Left ventricle myocardium inferior (tissue), 1 donor: ENCODE results near the gene CBL. TPM values are rescaled to one million over a fixed set of nuclear protein-coding genes. Genes with fewer than 3 reads are reported as not detected.

Source experiments
- DNase-seq: peaks from one replicate; pipeline ENCODE4 v3.0.0-alpha.2; 2020
- H3K27ac ChIP-seq: fragments of 200-600 bp; replicated peaks from 2 replicates; pipeline ENCODE4 v1.8.0; 2021
- H3K27me3 ChIP-seq: fragments of 200-600 bp; 2 replicates; pipeline ENCODE4 v1.8.0; 2021; ENCODE audit warnings: low read depth
- H3K36me3 ChIP-seq: fragments of 200-600 bp; 2 replicates; pipeline ENCODE4 v1.8.0; 2021
- H3K4me1 ChIP-seq: fragments of 200-600 bp; 2 replicates; pipeline ENCODE4 v1.8.0; 2021
- H3K4me3 ChIP-seq: fragments of 200-600 bp; 2 replicates; pipeline ENCODE4 v1.8.0; 2021; ENCODE audit warnings: mild to moderate bottlenecking, moderate library complexity
- H3K9me3 ChIP-seq: fragments of 200-600 bp; replicated peaks from 2 replicates; pipeline ENCODE4 v1.8.0; 2021
- intact Hi-C: fragments of 100-400 bp; cut with micrococcal nuclease; formaldehyde crosslinking; loops from one replicate; pipeline ENCODE4 v1.11.0; 2022
- total RNA-seq: library from RNA; stranded (reverse); fragmentation: NEBNext Ultra II Directional; extraction: Animal tissue kit (Norgen Biotek cat#: 25700); gene quantifications from one replicate; pipeline ENCODE4 v1.2.1, GENCODE V29; 2021
- TF ChIP-seq, protein P1 (sequence below): fragments of 200-600 bp; IDR thresholded peaks from 2 replicates; pipeline ENCODE4 v1.8.0; 2021; ENCODE audit warnings: antibody characterized with exemption, mild to moderate bottlenecking, borderline replicate concordance
- donor health status: DM: no; HTN: yes; CAD: no; lungs with severe emphysema.

The CBL gene
- total RNA-seq, 1 donor from 2014 or later: 7.0 TPM

DNA sequence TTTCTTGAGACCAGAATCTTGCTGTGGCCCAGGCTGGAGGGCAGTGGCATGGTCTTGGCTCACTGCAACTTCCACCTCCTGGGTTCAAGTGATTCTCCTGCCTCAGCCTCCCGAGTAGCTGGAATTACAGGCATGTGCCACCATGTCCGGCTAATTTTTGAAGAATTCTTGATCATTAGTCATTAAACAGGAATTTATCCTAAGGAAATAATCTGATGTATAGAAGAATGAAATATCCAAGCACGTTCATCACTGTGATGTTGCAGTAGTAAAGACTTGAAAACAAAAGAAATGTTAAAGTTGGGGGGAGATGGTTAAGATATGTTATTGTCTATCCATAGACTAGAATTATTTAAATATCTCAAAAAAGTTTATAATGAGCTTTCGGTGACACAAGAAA is 23.6 kb downstream of the CBL start:
- no peaks in the 10 kb centered on the region for H3K27me3 ChIP-seq

DNA sequence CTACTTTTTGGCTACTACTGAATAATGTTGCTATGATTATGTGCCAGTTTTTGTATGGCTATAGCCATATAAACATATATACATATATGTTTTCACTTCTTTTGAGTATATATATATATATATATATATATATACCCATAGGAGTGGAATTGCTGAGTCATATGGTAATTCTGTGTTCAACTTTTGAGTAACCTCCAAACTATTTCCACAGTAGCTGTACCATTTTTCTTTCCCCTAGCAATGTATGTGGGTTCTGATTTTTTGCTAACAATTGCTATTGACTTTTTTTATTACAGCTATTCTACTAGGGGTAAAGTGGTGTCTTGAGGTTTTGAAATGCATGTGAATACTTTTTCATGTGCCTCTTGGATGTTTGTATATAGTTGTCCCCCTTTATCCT is 30.4 kb downstream of the CBL start:
- DNase-seq: no peak
- no peak overlapping the region for H3K4me3 ChIP-seq
- H3K27ac ChIP-seq: no peak overlapping the region
- intact Hi-C loops: no loop called here
- TF ChIP-seq, protein P1, sequence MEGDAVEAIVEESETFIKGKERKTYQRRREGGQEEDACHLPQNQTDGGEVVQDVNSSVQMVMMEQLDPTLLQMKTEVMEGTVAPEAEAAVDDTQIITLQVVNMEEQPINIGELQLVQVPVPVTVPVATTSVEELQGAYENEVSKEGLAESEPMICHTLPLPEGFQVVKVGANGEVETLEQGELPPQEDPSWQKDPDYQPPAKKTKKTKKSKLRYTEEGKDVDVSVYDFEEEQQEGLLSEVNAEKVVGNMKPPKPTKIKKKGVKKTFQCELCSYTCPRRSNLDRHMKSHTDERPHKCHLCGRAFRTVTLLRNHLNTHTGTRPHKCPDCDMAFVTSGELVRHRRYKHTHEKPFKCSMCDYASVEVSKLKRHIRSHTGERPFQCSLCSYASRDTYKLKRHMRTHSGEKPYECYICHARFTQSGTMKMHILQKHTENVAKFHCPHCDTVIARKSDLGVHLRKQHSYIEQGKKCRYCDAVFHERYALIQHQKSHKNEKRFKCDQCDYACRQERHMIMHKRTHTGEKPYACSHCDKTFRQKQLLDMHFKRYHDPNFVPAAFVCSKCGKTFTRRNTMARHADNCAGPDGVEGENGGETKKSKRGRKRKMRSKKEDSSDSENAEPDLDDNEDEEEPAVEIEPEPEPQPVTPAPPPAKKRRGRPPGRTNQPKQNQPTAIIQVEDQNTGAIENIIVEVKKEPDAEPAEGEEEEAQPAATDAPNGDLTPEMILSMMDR: no peak
- peaks cover 18% of the 10 kb centered on the region for H3K36me3 ChIP-seq
- no peaks in the 10 kb centered on the region for H3K9me3 ChIP-seq
- no peaks in the 10 kb centered on the region for H3K4me1 ChIP-seq
- H3K27me3 ChIP-seq: no peaks in the 10 kb centered on the region

More for the DNA sequence above, 23.6 kb downstream of the CBL start:
- Histone ChIP-seq H3K4me3 (no peak overlapping the region), H3K27ac (no peak overlapping the region), H3K36me3 (peaks cover 18% of the 10 kb centered on the region), H3K4me1 (peaks cover 4% of the 10 kb centered on the region), H3K9me3 (no peaks in the 10 kb centered on the region)
- intact Hi-C loops: no loop called here
- no peak for DNase-seq
- TF ChIP-seq, protein P1: no peak

DNA sequence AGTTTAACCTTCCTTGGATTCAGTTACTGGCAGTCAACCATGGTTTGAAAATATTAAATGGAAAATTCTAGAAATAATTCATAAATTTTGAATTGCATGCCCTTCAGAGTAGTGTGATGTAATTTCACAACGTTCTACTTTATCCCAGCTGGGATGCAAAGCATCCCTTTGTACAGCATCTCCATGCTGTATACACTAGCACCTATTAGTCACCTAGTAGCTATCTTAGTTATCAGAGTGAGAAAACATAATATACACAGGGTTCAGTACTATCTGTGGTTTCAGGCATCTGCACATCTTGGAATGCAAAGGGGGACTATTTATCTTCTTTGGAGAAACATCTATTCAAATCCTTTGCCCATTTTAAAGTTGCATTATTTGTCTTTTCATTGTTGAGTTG is 30.8 kb downstream of the CBL start:
- H3K9me3 ChIP-seq: no peaks in the 10 kb centered on the region
- H3K36me3 ChIP-seq: peaks cover 18% of the 10 kb centered on the region
- no peaks in the 10 kb centered on the region for H3K27me3 ChIP-seq
- intact Hi-C loops: no loop called here
- H3K4me1 ChIP-seq: no peaks in the 10 kb centered on the region
- H3K27ac ChIP-seq: no peak overlapping the region
- TF ChIP-seq, protein P1: no peak
- no peak overlapping the region for H3K4me3 ChIP-seq
- no peak for DNase-seq

DNA sequence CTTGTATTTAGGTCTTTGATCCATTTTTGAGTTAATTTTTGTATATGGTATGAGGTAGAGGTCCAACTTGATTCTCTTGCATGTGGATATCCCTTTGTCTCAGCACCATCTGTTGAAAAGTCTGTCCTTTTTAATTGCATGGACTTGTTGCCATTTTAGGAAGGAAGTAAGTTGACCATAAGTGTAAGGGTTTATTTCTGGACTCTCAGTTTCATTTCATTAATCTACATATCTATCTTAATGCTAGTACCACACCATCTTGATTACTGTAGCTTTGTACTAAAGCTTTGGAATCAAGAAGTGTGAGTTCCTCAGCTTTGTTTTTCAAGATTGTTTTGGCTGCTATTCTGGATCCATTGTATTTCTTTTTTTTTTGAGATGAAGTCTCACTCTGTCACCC is 31.4 kb downstream of the CBL start:
- H3K36me3 ChIP-seq: peaks cover 16% of the 10 kb centered on the region
- H3K27me3 ChIP-seq: no peaks in the 10 kb centered on the region
- TF ChIP-seq, protein P1: no peak
- no peaks in the 10 kb centered on the region for H3K9me3 ChIP-seq
- no peak overlapping the region for H3K27ac ChIP-seq
- no peaks in the 10 kb centered on the region for H3K4me1 ChIP-seq
- intact Hi-C loops: no loop called here
- no peak overlapping the region for H3K4me3 ChIP-seq
- no peak for DNase-seq

DNA sequence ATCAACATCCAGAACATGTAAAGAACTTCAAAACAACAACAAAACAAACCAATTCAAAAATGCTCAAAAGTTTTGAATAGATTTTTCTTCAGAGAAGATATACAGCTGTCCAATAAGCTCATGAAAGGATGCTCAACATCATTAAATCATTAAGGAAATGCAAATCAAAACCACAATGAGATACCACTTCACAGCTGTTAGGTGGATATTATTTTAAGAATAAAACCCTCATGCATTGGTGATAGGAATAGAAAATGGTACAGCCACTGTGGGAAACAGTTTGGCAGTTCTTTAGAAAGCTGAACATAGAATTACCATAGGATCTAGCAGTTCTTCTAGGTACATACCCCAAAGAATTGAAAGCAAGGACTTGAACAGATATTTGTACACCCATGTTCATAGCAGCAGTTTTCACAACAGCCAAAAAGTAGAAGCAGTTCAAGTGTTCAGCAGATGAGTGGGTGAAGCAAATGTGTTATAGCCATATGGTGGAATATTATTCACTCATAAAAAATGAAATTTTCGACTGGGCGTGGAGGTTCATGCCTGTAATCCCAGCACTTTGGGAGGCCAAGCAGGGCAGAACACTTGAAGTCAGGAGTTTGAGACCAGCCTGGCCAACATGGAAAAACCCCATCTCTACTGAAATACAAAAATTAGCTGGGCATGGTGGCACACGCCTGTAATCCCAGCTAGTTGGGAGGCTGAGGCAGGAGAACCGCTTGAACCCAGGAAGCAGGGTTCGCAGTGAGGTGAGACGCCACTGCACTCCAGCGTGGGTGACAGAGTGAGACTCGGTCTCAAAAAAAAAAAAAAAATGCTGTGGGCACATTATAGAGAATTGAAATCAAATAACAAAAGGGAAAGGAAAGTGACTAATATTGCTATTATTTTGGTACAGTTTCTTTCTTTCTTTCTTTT is 42.9 kb downstream of the CBL start:
- Histone ChIP-seq H3K36me3 (no peaks in the 10 kb centered on the region), H3K4me3 (no peak overlapping the region), H3K9me3 (no peaks in the 10 kb centered on the region), H3K27me3 (no peaks in the 10 kb centered on the region), H3K4me1 (no peaks in the 10 kb centered on the region), H3K27ac (no peak overlapping the region)
- TF ChIP-seq, protein P1: no peak
- intact Hi-C loops: no loop called here
- no peak for DNase-seq
